ENCODE data around the gene AHCYL2.

The AHCYL2 gene

GRCh38 chr7:129224251-129225205 lies at the start of gene AHCYL2:
Gene AHCYL2, plus strand, starts transcription at chr7:129225030.
- in situ Hi-C loops (cut with HindIII; ENCODE audit: low pct_unique_long_range_greater_than_20kb, low sequenced_read_pairs): no loop called here
- peak; percentile 59 to 97 for DNase-seq (ENCODE audit: low read depth in 1 of 2, low spot score in 1 of 2)
- TF ChIP-seq JUND (IDR thresholded peaks at IDR 0.05; ENCODE audit: low read depth): no peak

GRCh38 chr7:129176916-129177710 lies 47.7 kb upstream of the AHCYL2 start:
- DNase-seq (ENCODE audit: low read depth in 1 of 2, low spot score in 1 of 2): no peak
- TF ChIP-seq JUND (IDR thresholded peaks at IDR 0.05; ENCODE audit: low read depth): no peak
- in situ Hi-C loops (cut with HindIII; ENCODE audit: low pct_unique_long_range_greater_than_20kb, low sequenced_read_pairs): no loop called here

- no peak for TF ChIP-seq JUND (IDR thresholded peaks at IDR 0.05; ENCODE audit: low read depth)
- in situ Hi-C loops (cut with HindIII; ENCODE audit: low pct_unique_long_range_greater_than_20kb, low sequenced_read_pairs): no loop called here
- no peak for DNase-seq (ENCODE audit: low read depth in 1 of 2, low spot score in 1 of 2)
Measured at GRCh38 chr7:129184981-129185670, 39.7 kb upstream of the AHCYL2 start.

GRCh38 chr7:129186749-129187260 lies 38.0 kb upstream of the AHCYL2 start:
- in situ Hi-C loops (cut with HindIII; ENCODE audit: low pct_unique_long_range_greater_than_20kb, low sequenced_read_pairs): no loop called here
- no peak for DNase-seq (ENCODE audit: low read depth in 1 of 2, low spot score in 1 of 2)
- no peak for TF ChIP-seq JUND (IDR thresholded peaks at IDR 0.05; ENCODE audit: low read depth)

- in situ Hi-C loops (cut with HindIII; ENCODE audit: low pct_unique_long_range_greater_than_20kb, low sequenced_read_pairs): no loop called here
- no peak for TF ChIP-seq JUND (IDR thresholded peaks at IDR 0.05; ENCODE audit: low read depth)
- no peak for DNase-seq (ENCODE audit: low read depth in 1 of 2, low spot score in 1 of 2)
Measured at GRCh38 chr7:129187681-129188371, 37.0 kb upstream of the AHCYL2 start.

GRCh38 chr7:129188372-129188891 lies 36.4 kb upstream of the AHCYL2 start, which contains the start of gene SMO:
Gene SMO, plus strand, starts transcription at chr7:129188633. Its CDS starts 519 bp downstream, at chr7:129189152.
- in situ Hi-C loops (cut with HindIII; ENCODE audit: low pct_unique_long_range_greater_than_20kb, low sequenced_read_pairs): no loop called here
- TF ChIP-seq JUND (IDR thresholded peaks at IDR 0.05; ENCODE audit: low read depth): no peak
- peak; percentile 53 to 72 for DNase-seq (ENCODE audit: low read depth in 1 of 2, low spot score in 1 of 2)

- in situ Hi-C loops (cut with HindIII; ENCODE audit: low pct_unique_long_range_greater_than_20kb, low sequenced_read_pairs): no loop called here
- TF ChIP-seq JUND (IDR thresholded peaks at IDR 0.05; ENCODE audit: low read depth): no peak
- peak in 1 of 2 experiments; percentile 39 for DNase-seq (ENCODE audit: low read depth in 1 of 2, low spot score in 1 of 2)
Measured at GRCh38 chr7:129188892-129189660, 35.8 kb upstream of the AHCYL2 start.

GRCh38 chr7:129189661-129190310 lies 35.0 kb upstream of the AHCYL2 start:
- no peak for TF ChIP-seq JUND (IDR thresholded peaks at IDR 0.05; ENCODE audit: low read depth)
- DNase-seq (ENCODE audit: low read depth in 1 of 2, low spot score in 1 of 2): no peak
- in situ Hi-C loops (cut with HindIII; ENCODE audit: low pct_unique_long_range_greater_than_20kb, low sequenced_read_pairs): no loop called here

- no peak for TF ChIP-seq JUND (IDR thresholded peaks at IDR 0.05; ENCODE audit: low read depth)
- in situ Hi-C loops (cut with HindIII; ENCODE audit: low pct_unique_long_range_greater_than_20kb, low sequenced_read_pairs): no loop called here
- DNase-seq (ENCODE audit: low read depth in 1 of 2, low spot score in 1 of 2): no peak
Measured at GRCh38 chr7:129191272-129191671, 33.6 kb upstream of the AHCYL2 start.

- TF ChIP-seq JUND (IDR thresholded peaks at IDR 0.05; ENCODE audit: low read depth): no peak
- DNase-seq (ENCODE audit: low read depth in 1 of 2, low spot score in 1 of 2): no peak
- in situ Hi-C loops (cut with HindIII; ENCODE audit: low pct_unique_long_range_greater_than_20kb, low sequenced_read_pairs): no loop called here
Measured at GRCh38 chr7:129193892-129194291, 30.9 kb upstream of the AHCYL2 start.
